ENCODE measurements around the gene INPP5D.
"Not testable (repeated sequence)": the region's sequence is repeated elsewhere in the genome, so short reads cannot be mapped to it uniquely, and the experiment has no call there.

The INPP5D gene

DNA sequence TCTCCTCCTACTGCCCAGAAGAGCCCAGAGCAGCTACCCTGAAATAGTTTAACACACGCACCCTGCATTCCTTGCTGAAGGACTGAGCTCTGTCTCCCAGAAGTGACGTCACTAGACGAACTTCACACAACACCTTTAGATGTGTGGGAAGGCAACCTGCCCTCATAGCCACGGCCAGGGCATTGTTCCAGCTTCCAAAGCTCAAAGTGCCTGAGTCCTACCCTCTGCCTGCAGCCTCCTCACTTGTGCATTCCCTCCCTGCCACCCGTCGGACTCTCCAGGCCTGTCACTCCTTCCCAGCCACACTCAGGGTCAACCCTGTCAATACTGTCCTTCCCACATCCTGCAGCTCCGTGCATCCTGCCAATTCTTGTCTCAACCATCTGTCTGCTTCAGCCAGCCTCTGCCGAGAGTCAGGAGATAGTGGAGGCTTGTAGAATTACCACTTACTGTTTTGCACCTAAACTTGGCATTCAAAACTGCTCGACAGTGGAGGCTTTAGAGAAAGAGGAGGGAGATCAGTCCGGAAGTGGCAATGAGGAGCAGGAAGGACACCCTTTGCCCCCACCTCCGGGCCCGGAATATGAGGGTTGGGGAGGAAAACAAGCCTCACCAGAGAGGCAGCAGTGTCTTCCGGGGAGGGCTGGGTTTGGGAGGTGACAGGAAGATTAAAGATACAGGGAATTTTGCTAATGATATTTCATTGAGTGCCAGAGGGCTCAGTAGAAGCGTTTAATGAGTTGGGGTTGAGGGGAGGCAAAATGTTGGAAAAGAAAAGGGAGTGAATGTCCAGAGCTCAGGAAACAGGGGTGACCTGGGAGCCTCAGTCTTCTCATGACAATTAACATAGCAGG is 119.1 kb downstream of the INPP5D start:
- ATAC-seq (no peak), DNase-seq (no peak)

DNA sequence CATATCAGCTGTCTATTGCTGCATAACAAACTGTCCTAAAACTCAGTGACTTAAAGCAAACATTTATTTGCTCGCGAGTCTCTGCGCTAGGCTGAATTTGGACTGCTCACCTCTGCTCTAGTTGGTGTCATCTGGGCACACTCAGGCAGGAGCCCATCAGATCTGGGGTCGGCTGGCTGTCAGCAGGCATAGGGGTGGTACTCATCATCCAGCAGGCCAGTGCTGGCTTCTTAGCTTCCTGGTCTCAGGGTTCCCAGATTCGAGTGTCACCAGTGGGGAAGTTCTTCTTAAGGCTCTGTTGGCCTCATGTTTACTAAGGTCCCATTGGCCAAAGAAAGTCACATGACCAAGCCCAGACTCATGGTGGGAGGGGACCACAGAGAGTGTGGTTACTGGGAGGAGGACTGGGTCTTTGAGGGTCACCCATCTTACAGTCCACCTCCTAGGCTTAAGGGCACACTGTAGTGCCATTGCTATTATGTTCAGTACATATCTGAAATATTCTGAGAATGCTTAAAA is 119.8 kb downstream of the INPP5D start:
- no peak for DNase-seq
- no peak for ATAC-seq

DNA sequence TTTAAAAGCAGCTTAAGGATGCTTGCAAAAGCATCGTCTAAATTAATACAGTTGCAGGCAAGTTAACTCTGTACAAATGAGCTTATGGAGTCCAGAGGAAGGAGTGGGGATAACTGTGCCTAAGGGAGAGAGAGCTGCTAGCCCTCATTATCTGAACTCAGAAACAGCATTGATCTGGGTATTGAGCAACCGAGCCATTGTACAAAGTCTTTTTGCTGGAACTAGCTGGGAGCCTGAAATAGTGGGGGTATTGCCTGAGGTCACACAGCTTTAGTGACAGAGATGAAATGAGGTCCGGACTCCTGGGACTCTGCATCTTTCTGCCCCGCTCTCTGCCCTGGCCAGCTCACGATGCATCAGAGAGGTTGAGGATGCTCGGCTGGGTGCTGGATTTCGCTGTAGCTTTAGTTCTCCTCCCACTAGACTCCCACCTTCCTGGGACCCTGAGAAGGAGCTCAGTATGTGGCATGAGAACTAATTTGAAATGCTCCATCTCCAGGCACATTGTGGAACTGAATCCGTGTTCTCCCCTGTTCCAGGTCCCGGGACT is 123.8 kb downstream of the INPP5D start:
- ATAC-seq, result no peak
- no peak for DNase-seq

DNA sequence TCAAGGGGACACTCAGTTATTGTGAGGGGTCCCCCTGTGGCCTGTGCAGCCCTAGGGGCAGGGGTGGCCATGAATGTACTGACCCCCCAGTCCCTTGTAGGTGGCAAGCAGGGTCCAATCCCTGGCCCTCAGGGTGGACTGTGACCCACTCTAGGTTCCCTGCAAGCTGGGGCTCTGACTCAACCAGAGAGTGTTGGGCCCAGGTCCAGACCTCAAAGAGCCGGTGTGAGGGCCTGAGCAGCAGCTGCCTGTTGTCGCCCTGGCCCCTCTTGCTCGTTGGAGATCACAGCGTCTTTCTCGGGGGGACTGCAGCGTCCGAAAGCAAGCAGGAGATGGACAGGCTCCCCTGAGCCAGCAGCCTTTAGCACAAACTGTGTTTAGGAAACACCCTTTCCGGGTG is 124.5 kb downstream of the INPP5D start:
- no peak for DNase-seq
- no peak for ATAC-seq

DNA sequence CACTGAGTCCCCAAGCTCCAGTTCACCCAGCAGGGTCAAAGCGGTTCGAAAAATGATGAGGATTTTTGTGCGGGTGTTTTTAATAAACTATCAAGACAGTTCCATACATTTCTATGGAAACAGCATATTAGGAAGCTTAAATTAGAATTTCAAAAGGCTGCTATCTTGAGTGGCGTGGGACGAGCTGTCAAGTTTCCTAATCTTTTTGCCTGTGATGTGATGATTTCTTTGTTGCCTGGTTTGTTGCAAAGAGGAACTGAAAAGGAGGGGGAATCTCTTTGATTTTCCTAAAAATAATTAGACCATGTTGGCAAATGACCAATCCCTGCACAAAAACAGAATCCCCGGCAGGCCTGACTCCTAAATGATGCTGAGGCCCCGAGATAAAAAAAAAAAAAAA is 125.2 kb downstream of the INPP5D start:
- ATAC-seq, result no peak

DNA sequence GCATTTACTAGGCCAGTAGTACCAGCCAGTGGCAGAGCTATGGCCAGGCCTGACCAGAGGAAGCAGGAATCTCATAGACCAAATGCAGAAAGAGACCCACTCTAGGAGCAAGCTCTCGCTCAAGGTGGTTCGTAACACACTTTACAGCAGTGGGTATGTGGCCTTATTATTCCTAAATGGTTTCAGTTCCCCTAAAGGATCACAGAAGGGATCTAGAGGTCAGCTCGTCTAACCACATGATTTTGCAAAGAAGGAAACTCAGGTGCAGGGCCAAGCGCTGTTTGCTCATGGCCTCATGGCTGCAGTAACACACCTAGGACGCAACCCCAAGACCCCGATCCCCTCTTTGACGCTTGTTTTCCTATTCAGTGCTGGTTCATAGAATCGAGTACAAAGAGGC is 125.8 kb downstream of the INPP5D start:
- DNase-seq (no peak), ATAC-seq (no peak)

More for the DNA sequence above, 125.2 kb downstream of the INPP5D start:
- no peak for DNase-seq

DNA sequence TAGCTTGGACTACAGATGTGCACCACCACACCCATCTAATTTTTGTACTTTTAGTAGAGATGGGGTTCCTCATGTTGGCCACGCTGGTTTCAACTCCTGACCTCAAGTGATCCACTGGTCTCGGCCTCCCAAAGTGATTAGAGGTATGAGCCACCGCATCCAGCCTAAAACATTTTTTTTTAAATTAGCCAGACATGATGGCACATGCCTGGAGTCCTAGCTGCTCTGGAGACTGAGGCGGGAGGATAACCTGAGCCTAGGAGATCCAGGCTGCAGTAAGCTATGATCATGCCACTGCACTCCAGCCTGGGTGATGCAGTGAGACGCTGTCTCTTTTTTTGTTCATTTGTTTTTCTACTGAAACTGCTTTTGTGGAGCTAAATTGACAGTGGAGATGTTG is 126.7 kb downstream of the INPP5D start:
- DNase-seq (no peak), ATAC-seq (no peak)

DNA sequence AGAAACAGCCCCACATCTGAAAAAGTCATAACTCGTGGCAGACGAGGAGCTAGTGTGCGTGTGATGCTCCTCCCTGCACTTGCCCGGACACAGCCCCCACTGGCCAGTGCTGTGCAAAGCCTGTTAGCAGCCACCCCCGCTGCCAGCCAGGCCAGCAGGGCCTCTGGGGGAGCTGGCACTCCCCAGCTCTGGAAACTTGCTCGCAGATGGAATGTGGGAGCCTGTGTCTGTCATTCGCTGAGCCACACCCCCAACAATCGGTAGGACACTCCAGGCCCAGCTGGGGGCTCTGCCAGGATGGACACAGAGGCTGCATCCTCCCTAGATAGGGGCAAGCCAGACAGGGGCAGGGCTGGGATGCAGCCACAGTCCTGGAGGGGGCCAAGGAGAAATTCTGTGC is 128.9 kb downstream of the INPP5D start:
- ATAC-seq (no peak), DNase-seq (no peak)

DNA sequence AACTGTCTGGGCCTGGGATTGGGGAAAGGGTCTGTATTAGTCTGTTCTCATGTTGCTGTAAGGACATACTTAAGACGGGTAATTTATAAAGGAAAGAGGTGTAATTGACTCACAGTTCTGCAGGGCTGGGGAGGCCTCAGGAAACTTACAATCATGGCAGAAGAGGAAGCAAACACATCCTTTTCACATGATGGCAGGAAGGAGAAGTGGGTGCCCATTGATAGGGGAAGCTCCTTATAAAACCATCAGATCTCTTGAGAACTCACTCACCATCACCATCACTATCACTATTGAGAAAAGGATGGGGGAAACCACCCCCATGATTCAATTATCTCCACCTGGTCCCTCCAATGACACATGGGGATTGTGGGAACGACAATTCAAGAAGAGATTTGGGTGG is 130.9 kb downstream of the INPP5D start:
- DNase-seq, ATAC-seq: not testable (repeated sequence)

DNA sequence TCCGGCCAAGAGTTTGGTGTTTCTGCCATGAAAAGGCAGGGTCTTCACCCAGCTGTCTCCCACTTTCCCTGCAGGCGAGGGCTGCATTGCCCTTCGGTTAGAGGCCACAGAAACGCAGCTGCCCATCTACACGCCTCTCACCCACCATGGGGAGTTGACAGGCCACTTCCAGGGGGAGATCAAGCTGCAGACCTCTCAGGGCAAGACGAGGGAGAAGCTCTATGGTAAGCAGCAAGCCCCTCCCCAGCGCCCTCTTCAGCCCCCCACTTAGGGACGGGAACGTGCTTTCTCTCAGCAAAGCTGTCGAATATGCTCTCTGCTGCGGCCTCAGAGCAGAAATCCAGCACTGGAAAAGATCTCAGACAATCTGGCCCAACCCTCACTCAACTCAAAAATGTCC is 133.6 kb downstream of the INPP5D start:
- DNase-seq (no peak), ATAC-seq (no peak)

DNA sequence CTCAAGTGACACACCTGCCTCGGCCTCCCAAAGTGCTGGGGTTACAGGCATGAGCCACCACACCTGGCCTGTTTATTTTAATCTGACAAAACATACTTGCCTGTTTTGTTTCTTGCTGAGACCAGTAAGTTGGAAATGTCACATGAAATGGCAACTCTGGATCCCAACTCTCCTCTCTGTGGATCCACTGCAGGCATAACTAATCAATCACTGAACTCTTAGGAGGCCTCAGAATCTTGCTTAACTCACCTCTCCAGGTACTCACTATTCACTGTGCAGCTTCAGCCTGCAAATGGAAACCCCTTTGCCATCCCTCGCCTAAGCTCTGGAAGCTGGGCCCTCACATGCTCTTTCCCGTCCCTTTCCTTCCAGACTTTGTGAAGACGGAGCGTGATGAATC is 134.9 kb downstream of the INPP5D start:
- ATAC-seq (no peak), DNase-seq (no peak)

DNA sequence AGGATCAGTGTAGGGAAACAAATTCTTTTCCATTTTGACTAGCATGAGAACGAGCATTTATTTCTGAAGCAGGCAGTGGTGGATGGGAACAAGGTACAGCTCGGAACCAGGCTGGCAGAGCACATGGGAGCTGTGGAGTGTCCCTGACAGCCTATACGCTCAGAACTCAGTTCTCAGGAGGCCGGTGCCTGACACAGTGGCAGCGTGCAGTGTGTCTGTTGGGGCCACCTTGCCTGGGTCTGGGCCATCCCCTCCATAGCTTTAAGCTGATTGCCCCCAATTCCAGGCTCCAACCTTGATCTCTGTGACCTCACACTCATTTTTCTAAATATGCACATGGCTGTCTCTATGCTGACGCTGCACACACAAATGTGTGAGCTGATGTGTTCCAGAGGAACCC is 136.9 kb downstream of the INPP5D start:
- no peak for DNase-seq
- ATAC-seq, result no peak

DNA sequence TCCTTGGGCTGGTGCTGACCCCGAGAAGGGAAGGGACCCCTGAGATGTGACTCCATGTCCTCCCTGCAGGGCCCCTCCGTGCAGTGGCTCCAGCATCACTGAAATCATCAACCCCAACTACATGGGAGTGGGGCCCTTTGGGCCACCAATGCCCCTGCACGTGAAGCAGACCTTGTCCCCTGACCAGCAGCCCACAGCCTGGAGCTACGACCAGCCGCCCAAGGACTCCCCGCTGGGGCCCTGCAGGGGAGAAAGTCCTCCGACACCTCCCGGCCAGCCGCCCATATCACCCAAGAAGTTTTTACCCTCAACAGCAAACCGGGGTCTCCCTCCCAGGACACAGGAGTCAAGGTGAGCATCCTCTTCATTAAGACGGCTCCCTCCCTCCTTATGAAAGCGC is 137.9 kb downstream of the INPP5D start:
- ATAC-seq (no peak), DNase-seq (no peak)

DNA sequence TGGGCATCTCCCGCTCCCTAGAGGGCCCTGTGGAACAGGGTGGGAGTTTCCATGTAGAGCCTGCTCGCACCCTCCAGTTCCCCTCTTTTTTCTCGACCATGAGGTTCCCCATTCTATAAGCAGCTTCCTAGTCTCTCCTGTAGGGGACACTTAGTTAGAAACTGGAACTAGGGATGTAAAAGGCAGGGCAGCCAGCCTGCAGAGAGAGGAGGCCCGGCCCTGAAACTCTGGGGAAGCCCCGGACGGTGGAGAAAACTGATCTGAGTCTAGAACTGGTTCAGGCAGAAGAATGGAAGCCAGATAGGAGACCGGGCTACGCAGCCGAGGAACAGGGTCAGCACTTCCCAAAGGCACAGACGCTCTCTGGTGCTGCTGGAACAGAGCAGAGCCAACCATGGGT is 139.7 kb downstream of the INPP5D start:
- ATAC-seq, result no peak
- DNase-seq, result no peak

DNA sequence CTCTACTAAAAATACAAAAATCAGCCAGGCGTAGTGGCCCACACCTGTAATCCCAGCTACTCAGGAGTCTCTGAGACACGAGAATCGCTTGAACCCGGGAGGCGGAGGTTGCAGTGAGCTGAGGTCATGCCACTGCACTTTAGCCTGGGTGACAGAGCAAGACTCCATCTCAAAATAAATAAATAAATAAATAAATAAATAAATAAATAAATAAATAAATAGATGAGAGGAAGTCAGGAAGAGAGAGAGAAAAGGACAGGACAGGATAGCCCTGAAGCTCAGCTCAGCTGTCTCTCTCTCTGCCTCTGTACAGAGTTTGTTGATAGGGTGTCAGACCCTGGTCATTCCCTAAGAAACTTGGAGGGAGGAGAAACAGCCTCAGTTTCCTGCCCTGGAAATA is 140.6 kb downstream of the INPP5D start:
- not testable (repeated sequence) for ATAC-seq

DNA sequence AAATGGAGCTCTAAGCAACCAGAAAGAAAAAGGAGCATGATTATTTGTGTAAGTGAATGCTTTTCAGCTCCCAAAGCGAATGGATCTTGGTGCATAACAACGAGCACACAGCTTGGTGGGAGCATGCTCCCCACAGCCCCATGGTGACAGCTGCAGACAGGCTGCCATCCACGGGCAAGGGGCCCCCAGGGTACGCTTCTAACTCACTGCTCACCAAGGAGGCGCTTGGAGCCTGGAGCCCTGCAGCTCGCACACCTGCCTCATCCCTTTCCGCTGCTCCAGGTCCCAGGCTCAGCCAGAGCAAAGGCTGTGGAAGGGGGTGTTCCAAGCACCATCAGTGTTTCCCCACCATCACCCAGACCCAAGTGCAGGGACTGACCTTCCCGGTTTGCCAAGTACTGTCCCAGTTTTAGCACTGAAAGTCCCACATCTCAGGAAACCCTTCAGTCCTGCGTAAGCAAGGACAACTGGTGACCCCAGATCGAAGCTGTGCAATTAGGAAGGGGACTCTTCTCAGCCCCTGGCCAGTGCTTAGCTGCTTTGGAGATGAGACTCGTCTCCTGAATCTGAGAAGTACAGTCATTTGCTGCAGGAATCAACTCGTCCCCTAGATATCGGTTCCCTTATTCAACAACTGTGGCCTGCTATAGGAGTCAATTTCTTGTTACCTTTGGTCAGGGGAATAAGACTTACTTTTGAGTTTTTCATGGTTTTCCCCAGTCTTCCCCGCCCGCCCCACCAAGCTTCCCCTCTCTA is 141.3 kb downstream of the INPP5D start:
- no peak for DNase-seq
- ATAC-seq, result no peak

More for the DNA sequence above, 140.6 kb downstream of the INPP5D start:
- DNase-seq, result not testable (repeated sequence)

DNA sequence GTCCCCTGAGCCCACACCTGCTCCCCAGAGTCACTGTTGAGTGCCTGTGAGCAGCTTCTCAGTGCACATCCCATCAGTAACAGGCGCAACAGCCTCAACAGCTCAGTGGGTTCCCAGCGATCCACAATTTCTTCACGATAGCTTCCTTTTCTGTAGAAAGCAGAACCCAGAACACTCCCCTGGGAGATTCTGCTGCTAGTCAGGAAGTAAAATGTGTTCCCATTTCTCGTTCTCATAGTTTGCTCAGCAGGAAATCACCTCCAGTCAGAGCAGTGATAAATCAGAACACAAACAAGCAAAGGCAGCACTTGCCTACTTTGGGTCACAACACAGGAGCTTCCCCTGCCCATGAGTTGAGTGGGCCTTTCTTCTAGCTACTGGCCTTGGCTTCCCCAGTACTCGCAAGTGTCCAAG is 142.4 kb downstream of the INPP5D start:
- ATAC-seq (no peak), DNase-seq (no peak)

DNA sequence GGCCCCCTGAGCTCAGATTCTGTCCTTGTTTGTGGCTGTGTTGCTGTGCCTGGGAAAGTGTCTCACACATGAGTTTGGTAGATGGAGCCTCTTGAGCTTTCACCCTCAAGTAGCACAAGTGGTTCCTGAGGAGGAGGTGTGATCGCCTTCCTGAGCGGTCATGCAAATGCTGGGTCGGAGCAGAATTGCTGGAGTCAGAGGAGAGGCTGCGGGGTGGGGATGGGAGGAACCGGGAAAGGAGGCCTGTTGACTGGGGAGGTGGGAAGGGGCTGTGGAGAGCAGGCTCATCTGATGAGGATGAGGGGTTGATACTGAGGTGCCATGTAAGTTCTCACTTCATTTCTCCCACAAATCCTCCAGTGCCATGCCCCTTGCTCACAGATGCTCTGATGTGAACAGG is 142.9 kb downstream of the INPP5D start:
- DNase-seq, result no peak

DNA sequence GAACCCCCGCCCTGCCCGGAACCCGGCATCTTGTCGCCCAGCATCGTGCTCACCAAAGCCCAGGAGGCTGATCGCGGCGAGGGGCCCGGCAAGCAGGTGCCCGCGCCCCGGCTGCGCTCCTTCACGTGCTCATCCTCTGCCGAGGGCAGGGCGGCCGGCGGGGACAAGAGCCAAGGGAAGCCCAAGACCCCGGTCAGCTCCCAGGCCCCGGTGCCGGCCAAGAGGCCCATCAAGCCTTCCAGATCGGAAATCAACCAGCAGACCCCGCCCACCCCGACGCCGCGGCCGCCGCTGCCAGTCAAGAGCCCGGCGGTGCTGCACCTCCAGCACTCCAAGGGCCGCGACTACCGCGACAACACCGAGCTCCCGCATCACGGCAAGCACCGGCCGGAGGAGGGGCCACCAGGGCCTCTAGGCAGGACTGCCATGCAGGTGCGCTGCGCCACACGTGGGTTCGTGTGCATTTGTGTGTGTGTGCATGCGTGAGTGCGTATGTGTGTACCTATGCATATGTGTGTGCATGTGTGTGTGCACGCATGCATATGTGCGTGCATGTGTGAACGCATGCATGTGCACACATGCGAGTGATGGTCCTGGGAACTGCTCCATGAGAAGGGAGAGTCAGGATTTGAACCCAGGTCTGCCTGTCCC is 144.3 kb downstream of the INPP5D start:
- no peak for DNase-seq
- ATAC-seq, result no peak

More for the DNA sequence above, 142.9 kb downstream of the INPP5D start:
- no peak for ATAC-seq

DNA sequence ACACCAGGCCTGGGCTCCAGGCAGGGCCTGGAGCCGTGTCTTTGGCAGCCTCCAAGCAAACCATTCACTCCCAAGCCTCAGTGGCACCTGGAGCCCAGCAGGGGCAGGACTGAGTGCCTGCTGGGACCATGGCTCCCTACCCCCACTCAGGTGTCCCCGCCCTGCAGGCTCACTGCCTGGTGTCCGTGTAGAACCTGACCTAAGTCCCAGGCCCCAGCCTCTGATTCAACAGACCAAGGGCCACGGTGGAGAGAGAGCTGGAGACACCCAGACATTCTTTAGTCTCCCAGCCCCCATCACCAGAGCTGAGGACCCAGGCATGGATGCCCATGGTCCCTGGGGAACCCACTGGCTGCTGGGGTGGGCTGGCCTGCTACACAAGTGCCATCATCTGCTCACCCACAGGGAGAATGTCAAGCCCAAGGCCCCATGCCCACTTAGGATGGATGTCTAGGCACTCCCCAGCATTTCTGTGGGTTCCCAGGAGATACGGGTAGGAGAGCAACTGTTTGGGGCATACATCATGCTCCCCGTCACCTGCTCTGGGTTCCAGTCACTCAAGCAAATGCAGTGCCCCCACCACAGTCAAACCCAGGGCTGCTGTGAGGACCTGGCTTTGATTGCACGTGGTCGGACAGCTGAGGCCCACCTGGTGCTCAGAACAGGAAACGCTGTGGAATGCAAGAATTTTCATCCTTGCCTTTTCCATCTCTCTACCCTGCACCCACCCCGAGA is 148.4 kb downstream of the INPP5D start:
- ATAC-seq, result peak; percentile 12
- DNase-seq, result no peak

DNA sequence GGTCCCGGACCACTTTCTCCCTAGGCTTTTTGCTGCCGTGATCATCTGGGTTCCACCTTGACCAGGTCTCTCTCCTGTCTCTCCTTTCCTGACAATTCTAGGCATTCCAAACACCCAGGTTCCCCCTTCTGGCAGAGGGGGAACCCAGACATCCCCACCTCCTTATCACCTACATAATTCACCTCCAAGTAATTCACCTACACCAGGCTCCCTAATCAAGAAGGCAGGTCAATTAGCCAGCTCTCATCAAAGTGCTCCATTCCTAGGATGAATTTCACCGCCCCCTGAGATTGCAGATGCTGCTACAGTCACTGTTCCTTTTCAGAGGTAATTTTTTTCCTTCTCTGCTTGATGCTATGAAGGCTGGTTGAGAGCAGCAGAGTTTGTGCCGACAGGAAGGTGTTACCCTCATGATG is 149.0 kb downstream of the INPP5D start:
- DNase-seq (no peak), ATAC-seq (no peak)

Measured in stimulated activated naive CD8-positive, alpha-beta T cell treated with anti-CD3 and anti-CD28 coated beads, Interleukin-15, Interleukin-2, amounts not matched to agents 100 U/mL and 50 U/mL, for 24 hours (primary cell).